ENCODE data around the gene FRS2.
A peak's percentile ranks its signal among the peaks of the same experiment; 100 is the strongest.

FRS2 gene

DNA sequence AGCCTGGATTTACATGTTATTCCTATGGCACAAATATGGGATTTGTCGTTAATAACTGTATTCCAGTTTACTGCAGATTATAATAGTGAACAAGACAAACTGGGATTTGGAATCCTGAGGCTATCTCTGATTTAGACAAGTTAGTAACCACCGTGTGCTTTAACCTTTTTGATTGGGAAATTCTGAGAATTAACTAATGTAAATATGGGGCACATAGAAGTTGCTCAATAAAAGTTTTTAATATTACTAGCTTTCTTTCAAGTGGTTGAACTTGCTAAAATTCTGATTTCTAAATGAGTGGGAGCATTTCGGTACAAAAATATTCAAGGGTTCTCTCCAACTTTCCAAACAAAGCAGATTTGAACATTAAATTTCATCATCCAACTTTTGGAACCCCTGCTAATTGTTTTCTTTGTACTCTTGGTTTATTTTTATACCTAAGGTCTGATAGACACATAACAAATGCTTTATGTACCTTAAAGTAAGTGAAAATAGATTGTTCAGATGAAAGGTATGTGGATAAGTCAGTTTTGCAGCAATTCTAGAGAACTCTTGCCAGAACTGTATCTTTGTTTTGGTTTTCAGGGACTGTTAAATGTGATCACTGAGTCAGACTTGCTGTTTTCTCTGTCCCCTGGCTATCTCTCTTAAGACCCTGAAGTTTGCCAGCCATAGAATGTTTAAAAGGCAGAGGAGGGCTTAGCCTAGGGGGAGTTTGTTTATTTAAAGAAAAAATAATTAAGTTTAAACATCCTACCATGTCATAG lies 57.5 kb downstream of the FRS2 start:
- DNase-seq (ENCODE audit: low spot score): no peak

DNA sequence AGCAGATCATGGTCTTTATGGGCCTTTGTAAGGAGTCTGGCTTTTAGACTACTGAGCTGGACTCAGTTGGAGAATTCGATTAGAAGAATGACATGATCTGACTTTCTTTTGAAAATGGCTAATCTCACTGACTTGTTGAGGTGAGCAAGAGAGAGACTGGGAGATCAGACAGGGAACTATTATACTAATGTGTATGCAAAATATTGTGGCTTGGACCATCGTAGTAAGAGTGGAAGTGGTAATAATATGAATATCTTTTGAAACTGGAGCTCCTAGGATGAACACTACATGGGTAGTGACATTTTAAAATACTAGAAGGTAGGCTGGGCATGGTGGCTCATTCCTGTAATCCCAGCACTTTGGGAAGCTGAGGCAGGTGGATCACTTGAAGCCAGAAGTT lies 58.8 kb downstream of the FRS2 start:
- DNase-seq (ENCODE audit: low spot score): no peak

DNA sequence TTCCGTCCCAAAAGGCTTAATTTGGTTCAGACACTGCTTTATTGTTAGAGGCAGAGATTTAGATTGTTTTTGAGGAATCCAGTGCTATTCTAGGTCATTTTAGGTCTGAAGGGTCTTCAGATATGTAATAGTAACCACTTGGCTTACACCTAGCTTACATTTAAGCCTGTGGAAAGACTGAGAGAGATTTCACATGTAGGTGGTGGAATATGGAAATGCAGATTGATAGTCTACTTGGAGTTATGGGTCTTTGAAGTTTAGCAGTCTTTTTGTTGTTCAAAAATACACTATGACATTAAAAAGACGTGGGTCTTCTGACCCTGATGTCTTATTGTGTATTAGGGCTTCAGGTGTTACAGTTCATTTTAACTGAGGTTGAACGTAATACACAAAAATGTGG lies 63.7 kb downstream of the FRS2 start:
- no peak for DNase-seq (ENCODE audit: low spot score)

DNA sequence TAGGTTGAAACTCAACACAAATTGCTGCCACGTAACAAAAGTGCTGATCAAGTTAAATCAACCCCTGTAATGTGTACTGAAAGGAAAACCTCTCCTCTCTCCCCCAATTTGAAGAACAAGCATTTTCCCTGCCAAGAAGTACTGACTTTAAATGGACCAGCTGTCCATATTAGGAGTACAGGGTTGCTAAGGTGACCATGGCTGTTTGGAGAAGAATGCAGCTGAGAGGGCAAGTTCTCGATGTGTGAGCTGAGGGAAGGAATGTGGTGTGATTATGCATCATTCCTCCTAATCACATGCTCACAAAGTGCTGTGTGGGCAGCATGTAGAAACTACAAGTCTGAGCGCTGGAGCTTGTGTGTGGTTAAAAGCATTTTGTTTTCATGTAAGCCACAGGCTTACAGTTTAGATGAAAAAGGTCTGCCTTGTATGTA lies 64.2 kb downstream of the FRS2 start:
- DNase-seq (ENCODE audit: low spot score): peak; percentile 77

DNA sequence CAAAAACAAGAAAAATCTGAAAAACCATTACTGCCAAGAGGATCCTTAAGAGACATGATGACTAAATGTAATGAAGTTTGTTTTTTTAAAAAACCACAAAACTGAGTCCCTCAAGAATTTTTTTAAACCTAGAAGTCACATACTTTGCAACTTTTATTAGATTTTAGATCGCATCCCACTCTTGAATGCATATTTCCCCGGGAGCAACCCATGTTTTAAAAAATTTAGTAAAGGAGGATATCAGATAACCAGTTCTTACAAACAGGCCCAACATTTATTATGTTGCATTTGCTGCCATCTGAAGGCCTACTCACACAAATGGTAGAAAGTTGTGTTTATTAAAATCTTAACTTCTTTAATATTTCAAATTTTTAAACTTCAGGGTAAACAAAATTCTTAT lies 70.8 kb downstream of the FRS2 start:
- no peak for DNase-seq (ENCODE audit: low spot score)

DNA sequence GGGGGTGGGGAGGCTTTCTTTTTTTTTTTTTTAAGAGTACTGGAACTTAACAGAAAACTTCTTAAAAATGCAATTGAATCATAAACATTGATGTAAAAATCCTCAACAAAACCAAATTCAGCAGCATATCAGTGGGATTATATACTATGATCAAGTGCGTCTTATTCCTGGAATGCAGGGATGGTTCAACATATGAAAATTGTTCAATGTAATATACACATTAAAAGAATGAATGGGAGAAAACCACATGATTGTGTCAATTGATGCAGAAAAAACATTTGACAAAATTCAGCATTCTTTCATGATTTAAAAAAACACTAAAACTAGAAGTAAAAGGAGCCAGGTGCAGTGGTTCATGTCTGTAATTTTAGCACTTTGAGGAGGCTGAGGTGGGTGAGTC lies 73.9 kb downstream of the FRS2 start:
- DNase-seq (ENCODE audit: low spot score): no peak

DNA sequence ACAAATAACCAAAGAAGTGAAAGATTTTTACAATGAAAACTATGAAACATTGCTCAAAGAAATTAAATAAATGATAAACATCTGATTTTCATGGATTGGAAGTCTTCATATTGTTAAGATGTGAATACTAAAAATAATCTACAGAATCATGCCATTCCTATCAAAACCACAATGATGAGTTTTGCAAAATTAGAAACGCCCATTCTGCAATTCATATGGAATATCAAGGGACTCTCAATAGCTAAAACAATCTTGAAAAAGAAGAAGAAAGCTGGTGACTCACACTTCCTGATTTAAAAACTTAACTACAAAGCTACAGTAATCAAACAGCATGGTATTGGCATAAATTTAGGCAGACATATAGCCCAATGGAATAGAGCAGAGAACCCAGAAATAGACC lies 74.9 kb downstream of the FRS2 start:
- DNase-seq (ENCODE audit: low spot score): no peak

DNA sequence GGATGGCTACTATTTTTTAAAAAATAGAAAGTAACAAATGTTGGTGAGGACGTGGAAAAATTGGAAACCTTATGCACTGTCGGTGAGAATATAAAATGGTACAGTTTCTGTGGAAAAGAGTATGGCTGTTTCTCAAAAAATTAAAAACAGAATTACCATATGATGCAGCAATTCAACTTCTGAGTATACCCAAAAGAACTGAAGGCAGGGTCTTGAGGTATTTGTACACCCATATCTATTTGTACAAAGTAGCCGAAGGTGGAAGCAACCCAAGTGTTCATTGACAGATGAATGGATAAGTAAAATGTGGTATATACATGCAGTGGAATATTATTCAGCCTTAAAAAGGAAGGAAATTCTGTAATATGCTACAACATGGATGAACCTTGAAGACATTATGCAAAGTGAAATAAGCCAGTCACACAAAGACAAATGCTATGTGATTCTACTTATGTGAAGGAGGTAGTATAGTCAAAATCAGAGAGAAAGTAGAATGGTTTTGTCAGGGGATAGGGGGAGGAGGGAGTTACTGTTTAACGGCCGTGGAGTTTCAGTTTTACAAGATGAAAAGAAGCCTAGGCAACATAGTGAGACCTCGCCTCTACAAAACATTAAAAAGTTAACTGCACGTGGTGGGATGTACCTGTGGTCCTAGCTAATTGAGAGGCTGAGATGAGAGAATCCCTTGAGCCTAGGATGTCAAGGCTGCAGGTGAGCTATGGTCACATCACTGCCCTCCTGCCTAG lies 76.7 kb downstream of the FRS2 start:
- DNase-seq (ENCODE audit: low spot score): no peak

DNA sequence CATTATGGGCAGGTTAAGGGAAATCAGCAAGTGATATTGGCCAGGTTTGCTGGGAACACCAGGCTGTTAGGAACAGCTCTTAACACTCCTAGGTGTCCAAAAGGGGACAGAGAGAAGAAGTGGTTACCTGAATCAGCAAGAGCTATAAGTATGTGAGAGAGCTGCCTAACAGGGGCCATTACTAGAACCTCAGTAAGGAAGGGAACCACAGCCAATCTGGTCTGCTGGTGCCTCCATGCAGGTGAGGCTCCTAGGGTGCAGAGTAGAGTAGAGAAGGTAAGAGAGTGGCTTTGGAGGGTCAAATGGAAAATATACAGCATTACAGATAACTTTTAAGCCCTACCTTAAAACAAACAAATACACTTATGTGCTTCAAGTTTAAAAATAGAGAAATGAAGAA lies 78.5 kb downstream of the FRS2 start:
- no peak for DNase-seq (ENCODE audit: low spot score)

DNA sequence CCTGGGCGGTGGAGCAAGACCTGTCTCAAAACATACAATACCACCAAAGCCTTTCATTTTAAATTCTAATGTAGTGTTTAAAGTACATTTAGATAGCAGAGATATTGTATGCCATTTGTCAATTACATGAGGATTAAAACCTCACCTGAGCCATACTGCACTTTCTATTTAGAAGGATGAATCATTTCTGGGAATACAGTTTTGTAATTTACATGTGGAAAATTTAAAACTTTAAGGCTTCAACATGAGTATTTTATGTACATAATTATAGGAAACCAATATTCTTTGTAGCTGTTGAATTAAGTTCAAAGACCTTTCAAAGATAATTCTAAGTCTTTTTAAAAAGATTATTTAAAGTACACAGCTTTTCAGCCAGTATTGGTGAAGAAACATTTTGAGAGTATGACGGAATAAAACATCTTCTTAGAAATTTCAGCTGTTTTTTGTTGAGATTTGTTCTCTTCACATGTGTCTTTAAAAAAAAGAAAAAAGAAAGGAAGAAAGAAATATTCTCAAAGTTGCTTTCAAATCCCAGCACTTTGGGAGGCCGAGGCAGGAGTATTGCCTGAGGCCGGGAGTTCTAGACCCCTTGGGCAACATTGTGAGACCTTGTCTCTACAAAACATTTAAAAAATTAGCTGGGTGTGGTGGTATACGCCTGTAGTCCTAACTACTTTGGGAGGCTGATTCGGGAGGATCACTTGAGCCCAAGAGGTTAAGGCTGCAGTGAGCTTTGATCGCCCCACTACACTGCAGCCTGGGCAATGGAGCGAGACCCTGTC lies 80.6 kb downstream of the FRS2 start:
- no peak for DNase-seq (ENCODE audit: low spot score)

DNA sequence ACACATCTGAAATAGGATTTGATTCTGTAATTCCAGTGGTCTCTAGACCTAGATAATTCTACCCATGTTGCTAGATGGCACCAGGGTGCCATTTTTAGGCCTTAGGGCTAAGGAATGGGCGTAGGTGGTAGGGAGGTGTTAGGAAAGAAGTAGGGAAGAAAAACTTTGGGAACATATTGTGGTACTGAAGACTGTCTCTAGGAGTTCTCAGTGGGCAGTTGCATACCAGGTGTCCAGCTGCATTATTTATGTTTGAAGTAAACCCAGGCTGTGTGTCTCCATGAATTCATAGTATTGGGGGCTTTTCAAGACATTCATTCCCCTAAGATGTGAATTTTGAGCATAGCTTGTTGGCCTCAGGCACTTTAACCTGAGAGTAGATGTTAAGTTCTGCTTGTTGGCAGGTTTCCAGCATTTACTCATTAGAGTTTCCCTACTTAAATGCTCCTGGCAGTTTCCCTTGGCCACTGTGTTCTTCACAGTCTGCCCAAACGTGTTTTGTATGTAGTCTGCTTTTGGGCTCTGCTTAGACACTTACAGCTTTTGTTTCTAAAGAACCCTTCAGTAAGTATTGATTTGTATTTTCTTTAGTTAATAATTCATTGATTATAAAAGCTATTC lies 83.5 kb downstream of the FRS2 start:
- DNase-seq (ENCODE audit: low spot score): peak; percentile 41

DNA sequence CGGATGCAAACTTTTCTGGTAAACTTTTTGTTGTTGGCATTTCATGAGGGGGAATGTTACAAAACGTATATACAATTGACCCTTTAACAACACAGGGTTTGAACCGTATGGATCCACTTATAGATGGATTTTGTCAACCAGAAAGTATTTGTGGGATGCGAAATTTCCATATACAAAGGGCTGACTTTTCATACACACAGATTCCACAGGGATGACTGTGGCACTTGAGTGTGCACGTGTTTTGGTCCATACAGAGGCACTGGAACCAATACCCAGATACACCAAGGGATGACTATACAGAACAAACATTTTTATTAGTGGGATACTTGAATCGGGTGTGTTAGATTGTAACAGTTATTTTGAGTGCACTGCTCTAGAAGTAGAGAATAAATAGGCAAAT lies 85.3 kb downstream of the FRS2 start:
- no peak for DNase-seq (ENCODE audit: low spot score)

DNA sequence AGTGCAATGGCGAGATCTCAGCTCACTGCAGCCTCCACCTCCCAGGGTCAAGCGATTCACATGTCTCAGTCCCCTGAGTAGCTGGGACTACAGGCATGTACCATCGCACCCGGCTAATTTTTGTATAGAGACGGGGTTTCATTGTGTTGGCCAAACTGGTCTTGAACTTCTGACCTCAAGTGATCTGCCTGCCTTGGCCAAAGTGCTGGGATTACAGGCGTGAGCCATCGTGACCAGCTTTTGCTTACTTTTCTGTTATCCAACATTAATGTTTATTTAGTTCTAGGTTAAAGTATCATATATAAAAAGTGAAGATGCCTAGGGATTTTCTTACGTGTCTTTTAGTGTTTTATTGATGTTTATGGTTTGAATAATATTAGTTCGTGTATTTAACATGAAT lies 86.2 kb downstream of the FRS2 start:
- no peak for DNase-seq (ENCODE audit: low spot score)

DNA sequence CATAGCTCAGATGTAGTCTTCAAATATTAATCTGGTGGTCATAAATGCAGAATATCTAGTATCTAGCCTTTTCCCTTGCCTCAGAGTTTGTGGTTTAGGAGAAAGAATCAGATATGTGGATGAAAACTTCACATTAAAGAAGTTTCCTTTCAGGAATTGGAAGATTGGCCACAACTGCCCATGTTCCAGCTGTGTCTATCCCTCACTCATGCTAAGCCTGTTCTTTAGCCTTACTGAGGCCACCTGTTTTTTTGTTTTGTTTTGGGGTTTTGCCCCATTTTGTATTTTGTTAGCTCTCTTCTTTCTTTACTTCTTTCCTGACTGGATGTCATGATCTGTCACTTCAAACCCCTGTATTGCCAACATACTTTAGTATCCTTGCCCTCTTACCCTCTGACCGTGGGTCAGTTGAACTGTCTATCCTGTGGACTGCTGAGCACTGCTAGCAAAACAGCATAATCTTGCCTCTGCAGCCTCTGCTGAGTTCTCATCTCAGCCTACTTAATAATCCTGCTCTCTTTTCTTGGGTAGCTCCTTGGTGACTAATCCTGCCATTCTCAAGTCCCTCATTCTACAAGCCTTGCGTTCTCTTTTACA lies 93.1 kb downstream of the FRS2 start:
- DNase-seq (ENCODE audit: low spot score): no peak

DNA sequence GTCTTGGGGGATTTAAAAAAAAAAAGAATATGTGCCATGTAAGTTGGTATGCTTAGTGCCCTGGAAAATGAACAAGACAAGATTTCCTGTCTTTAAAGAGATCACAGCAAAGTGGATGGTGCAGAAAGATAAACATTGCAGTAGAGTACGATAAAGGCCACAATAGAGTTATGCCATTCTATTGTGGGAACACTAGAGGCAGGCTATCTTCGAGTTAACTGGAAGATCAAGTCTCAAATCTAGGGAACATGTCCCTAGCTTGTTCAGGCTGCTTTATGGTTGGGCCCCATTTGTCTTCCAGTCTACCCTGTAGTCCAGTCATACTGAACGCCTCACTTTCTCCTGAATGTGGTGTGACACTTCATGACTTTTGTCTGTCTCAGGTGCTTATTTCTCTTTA lies 96.4 kb downstream of the FRS2 start:
- no peak for DNase-seq (ENCODE audit: low spot score)

DNA sequence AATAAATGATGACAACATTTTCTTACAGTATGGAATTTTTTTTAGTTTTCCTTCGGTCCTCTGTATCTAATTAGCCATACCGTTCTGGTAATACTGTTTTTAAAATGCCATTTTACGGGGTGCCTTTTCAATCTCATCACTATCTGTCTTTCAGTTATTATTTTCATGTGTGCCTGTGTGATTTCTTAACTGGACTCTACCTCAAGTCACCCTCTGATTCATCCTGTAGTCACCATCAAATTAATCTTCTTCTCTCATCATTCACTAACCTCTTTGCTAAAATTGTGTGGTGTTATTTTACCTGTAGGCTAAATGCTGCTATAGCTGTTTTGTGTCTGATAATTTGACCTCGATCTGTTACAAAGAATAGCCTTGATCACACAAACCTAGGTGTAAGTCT lies 99.0 kb downstream of the FRS2 start:
- no peak for DNase-seq (ENCODE audit: low spot score)

DNA sequence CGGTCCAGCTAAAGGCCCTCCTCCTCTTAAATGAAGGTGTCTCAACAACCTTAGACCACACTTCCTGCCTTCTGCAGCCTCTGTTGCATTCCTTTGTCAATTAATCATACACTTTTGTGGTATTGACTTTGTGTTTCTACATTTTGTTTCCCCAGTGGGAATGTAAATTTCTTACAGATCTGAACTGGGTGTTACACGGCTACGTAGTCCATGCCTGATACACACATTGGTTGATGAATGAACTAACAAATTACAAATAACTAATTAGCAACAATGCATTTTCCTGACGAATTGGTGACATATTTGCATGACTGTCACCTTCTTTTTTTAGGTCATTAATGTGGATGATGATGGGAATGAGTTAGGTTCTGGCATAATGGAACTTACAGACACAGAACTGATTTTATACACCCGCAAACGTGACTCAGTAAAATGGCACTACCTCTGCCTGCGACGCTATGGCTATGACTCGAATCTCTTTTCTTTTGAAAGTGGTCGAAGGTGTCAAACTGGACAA lies 99.9 kb downstream of the FRS2 start:
- no peak for DNase-seq (ENCODE audit: low spot score)

DNA sequence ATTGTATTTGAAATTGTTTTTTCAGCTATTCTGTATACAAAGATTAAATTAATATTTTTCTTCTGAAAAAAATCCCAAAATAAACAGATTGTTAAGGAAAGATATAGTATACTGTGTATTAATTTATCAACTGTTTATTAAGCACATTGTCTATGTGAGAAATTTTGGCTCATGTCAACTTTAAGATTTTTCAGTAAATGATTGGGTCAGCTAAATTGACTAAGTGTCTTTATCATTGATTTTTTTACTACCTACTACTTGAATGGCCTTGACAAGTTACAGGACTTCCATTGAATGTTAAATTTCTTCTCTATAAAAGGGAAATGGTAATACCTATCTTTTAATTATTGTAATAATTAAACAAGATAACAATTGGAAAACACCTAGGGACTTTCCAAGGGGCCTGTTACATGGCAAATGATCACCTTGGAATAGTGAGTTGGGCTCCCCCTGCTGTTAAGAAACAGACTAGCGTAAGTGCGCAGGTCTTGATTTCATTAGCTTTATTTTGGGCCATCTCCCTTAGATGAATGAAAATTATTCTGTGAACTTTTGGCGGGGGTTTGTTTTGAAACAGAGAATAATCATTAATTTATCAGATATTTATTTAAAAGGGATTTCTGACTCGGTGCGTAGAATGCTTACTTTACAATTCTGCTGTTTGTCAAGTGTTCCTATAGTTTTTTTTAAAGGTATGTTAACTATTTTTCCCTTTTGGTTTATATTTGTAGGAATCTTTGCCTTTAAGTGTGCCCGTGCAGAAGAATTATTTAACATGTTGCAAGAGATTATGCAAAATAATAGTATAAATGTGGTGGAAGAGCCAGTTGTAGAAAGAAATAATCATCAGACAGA lies 100.6 kb downstream of the FRS2 start:
- peak; percentile 45 for DNase-seq (ENCODE audit: low spot score)

DNA sequence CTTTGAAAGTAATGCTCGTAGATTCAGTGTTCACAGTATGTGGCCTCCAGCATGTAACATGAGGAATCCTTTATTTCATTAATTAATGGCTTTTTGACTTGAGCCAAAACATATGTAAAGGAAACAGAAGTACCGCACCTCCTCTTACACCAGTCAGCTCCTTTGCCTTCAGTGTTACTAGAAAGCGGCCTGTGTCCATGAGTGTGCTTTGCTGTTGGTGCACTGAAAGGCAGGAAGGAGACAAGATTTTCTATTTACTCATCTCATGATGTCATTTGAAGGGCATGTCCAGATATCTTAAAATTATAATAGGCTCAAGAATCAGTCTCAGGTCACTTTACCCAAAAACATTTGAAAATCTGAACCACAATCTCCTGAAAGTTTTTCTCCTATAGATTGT lies 105.2 kb downstream of the FRS2 start:
- no peak for DNase-seq (ENCODE audit: low spot score)

DNA sequence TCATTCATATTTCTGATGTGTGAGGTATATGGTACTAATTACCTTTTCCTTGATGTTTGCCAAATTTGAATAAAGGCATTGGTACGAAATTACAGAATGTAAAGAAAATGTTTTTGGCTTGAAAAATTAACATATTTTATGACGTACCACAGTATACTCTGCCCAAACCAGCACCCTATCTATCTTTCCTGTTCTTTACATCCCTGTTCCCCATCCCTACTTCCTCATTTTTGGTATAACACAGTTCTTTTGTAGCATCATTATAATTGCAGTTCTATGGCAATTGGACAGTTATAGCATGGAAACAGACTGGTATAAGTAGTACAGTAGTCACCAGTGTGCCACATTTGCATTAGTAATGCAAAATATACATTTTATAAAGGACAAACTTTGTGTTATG lies 108.1 kb downstream of the FRS2 start:
- DNase-seq (ENCODE audit: low spot score): no peak

DNA sequence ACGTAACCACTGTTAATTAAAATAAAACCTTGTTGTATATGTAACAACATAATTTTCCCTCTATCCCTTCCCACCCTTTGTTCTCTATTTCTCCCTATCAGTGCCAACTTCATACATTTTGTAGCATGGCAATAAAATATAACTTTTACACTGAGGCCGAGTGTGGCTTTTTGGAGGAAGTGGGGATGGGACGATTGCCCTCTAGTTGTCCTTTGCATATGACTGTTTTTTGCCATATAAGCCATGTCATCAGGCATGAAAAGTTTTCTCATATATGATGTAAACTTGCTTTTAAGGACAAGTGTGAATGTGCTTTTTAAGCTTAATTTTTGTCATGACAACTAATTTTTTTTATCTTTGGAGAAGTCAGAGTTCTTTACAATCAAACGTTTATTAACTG lies 108.8 kb downstream of the FRS2 start:
- DNase-seq (ENCODE audit: low spot score): no peak
